ENCODE results near the gene MTCH1.
"Not testable (repeated sequence)": the region's sequence is repeated elsewhere in the genome, so short reads cannot be mapped to it uniquely, and the experiment has no call there.

MTCH1 gene

DNA sequence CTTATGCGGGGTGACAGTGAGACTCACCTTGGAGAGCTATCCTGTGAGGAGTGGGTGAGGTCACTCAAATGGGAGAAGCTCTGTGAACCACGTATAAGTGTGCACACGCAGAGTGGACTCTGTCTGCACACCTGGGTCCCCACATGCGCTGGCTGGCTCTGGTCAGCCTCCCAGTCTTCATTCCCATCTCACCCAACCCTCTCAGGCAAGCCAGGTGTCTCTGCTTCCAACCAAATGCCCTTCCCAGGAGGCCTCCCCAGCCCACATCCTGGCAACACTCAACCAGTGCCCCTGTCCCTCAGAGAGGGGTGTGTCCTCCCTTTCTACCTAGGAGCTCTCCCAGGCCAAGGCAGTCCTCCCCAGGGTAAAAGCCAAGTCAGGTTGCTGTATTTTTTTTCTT is 39.5 kb downstream of the MTCH1 start:
- Histone ChIP-seq H3K27ac (ENCODE audit: low read length) (no peak overlapping the region), H3K9me3 (ENCODE audit: control insufficient read depth in 2 of 2, low read length in 2 of 2) (no peaks in the 10 kb centered on the region), H3K36me3 (ENCODE audit: control insufficient read depth in 2 of 2, insufficient read depth in 2 of 2, low read length in 2 of 2) (no peaks in the 10 kb centered on the region), H3K9ac (ENCODE audit: low read length in 2 of 2) (no peak overlapping the region), H3K4me3 (ENCODE audit: low read length in 2 of 2) (no peak overlapping the region), H3K27me3 (ENCODE audit: control insufficient read depth in 1 of 2, insufficient read depth in 2 of 2, low read length in 2 of 2) (no peaks in the 10 kb centered on the region), H3K4me1 (ENCODE audit: control insufficient read depth, insufficient read depth, low read length) (no peaks in the 10 kb centered on the region)

DNA sequence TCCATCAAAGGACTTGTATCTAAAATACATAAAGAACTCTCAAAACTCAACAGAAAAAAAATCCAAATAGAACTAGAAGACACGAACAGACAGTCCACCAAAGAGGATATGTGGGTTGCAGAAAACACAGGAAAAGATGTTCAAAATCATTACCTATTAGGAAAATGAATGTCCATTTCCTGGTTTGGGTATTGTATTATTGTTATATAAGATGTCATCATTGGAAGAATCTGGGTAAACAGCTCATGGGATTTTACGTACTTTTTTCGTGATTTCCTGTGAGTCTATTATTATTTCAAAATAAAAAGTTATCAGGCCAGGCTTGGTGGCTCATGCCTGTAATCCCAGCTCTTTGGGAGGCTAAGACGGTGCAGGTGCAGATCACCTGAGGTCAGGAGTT is 40.7 kb downstream of the MTCH1 start:
- Histone ChIP-seq H3K27ac (ENCODE audit: low read length) (no peak overlapping the region), H3K4me3 (ENCODE audit: low read length in 2 of 2) (no peak overlapping the region), H3K9me3 (ENCODE audit: control insufficient read depth in 2 of 2, low read length in 2 of 2) (no peaks in the 10 kb centered on the region), H3K27me3 (ENCODE audit: control insufficient read depth in 1 of 2, insufficient read depth in 2 of 2, low read length in 2 of 2) (peaks cover 0 to 2% of the 10 kb centered on the region in 2 donors), H3K9ac (ENCODE audit: low read length in 2 of 2) (no peak overlapping the region), H3K4me1 (ENCODE audit: control insufficient read depth, insufficient read depth, low read length) (no peaks in the 10 kb centered on the region), H3K36me3 (ENCODE audit: control insufficient read depth in 2 of 2, insufficient read depth in 2 of 2, low read length in 2 of 2) (no peaks in the 10 kb centered on the region)

DNA sequence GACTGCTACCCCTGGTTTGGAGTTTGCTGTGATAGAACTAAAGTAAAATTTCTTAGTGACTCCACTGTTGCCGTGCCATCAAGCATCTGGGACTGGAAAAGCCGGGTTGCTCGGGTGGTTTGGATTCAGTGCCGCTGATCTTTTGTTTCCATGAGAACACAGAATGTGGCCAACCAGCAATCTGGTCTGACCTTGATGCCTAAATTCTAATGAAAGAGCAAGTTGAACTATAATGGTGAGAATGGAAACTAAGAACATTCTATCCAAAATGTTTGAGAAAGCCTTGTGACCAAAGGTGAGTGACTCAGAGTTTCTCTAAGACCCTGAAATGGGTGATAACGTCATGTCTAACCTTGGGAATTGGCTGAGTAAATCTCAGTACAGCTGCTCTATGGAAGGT is 41.3 kb downstream of the MTCH1 start:
- no peaks in the 10 kb centered on the region for H3K9me3 ChIP-seq (ENCODE audit: control insufficient read depth in 2 of 2, low read length in 2 of 2)
- H3K4me1 ChIP-seq (ENCODE audit: control insufficient read depth, insufficient read depth, low read length), result no peaks in the 10 kb centered on the region
- no peak overlapping the region for H3K4me3 ChIP-seq (ENCODE audit: low read length in 2 of 2)
- H3K27ac ChIP-seq (ENCODE audit: low read length), result no peak overlapping the region
- no peaks in the 10 kb centered on the region for H3K36me3 ChIP-seq (ENCODE audit: control insufficient read depth in 2 of 2, insufficient read depth in 2 of 2, low read length in 2 of 2)
- H3K27me3 ChIP-seq (ENCODE audit: control insufficient read depth in 1 of 2, insufficient read depth in 2 of 2, low read length in 2 of 2), result peaks cover 0 to 2% of the 10 kb centered on the region in 2 donors
- H3K9ac ChIP-seq (ENCODE audit: low read length in 2 of 2), result no peak overlapping the region

DNA sequence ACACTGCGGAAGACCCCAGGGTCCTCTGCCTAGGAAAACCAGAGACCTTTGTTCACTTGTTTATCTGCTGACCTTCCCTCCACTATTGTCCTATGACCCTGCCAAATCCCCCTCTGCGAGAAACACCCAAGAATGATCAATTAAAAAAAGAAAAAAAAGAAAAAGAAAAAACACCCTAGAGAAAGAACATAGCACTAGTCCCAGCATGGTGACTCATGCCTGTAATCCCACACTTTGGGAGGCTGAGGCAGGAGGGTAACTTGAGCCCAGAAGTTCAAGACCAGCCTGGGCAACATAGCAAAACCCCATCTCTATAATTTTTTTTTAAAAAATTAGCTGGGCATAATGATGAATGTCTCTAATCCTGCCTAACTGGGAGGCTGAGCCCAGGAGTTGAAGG is 43.7 kb downstream of the MTCH1 start:
- not testable (repeated sequence) for H3K36me3 ChIP-seq (ENCODE audit: control insufficient read depth in 2 of 2, insufficient read depth in 2 of 2, low read length in 2 of 2); H3K9me3 ChIP-seq (ENCODE audit: control insufficient read depth in 2 of 2, low read length in 2 of 2); H3K9ac ChIP-seq (ENCODE audit: low read length in 2 of 2); H3K4me3 ChIP-seq (ENCODE audit: low read length in 2 of 2); H3K4me1 ChIP-seq (ENCODE audit: control insufficient read depth, insufficient read depth, low read length); H3K27me3 ChIP-seq (ENCODE audit: control insufficient read depth in 1 of 2, insufficient read depth in 2 of 2, low read length in 2 of 2); H3K27ac ChIP-seq (ENCODE audit: low read length)

DNA sequence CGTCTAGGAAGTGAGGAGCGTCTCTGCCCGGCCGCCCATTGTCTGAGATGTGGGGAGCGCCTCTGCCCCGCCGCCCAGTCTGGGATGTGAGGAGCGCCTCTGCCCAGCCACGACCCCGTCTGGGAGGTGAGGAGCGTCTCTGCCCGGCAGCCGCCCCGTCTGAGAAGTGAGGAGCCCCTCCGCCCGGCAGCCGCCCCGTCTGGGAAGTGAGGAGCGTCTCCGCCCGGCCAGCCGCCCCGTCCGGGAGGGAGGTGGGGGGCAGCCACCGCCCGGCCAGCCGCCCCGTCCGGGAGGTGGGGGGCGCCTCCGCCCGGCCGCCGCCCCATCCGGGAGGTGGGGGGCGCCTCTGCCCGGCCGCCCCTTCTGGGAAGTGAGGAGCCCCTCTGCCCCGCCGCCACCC is 44.4 kb downstream of the MTCH1 start:
- not testable (repeated sequence) for H3K4me3 ChIP-seq (ENCODE audit: low read length in 2 of 2); H3K9me3 ChIP-seq (ENCODE audit: control insufficient read depth in 2 of 2, low read length in 2 of 2); H3K27ac ChIP-seq (ENCODE audit: low read length); H3K36me3 ChIP-seq (ENCODE audit: control insufficient read depth in 2 of 2, insufficient read depth in 2 of 2, low read length in 2 of 2); H3K9ac ChIP-seq (ENCODE audit: low read length in 2 of 2); H3K4me1 ChIP-seq (ENCODE audit: control insufficient read depth, insufficient read depth, low read length); H3K27me3 ChIP-seq (ENCODE audit: control insufficient read depth in 1 of 2, insufficient read depth in 2 of 2, low read length in 2 of 2)

DNA sequence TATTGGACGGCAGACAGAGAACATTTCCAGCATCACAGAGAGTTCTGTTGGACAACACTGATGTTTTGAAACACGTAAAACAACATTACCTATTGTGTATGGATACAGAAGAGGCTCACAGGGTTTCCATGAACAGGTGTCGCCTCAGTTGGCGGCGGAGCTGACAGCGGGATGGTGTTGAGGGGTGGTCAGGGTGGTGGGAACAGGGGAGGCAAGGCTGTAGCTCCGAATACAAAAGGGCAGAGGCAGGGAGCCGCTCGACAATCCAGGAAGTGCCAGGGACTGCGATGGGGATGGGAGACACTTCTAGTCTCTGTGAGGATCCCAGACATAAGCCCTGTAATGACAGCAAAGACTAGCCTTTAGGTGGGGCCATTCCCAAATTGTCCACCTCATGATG is 46.0 kb downstream of the MTCH1 start:
- H3K27ac ChIP-seq (ENCODE audit: low read length), result no peak overlapping the region

DNA sequence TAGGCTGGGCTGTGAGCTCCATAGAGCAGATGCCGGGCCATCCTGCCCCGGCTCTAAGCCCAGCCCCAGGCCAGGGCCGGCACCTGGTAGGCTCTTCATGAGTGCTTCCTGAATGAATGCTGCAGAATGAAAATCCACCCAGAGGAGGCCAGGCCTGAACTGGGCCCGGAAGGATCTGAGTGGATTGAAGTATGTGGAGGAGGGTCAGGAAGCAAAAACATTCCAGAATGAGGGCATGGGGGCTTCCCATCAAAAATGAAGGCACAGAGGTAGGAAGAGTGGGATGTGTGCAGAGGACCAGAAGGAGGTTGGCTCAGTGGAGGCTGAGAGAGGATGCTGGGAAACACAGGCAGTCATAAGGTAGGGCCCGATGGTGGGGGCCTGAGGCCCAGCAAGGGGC is 47.0 kb downstream of the MTCH1 start:
- H3K27me3 ChIP-seq (ENCODE audit: control insufficient read depth in 1 of 2, insufficient read depth in 2 of 2, low read length in 2 of 2); H3K9me3 ChIP-seq (ENCODE audit: control insufficient read depth in 2 of 2, low read length in 2 of 2); H3K9ac ChIP-seq (ENCODE audit: low read length in 2 of 2); H3K4me3 ChIP-seq (ENCODE audit: low read length in 2 of 2); H3K36me3 ChIP-seq (ENCODE audit: control insufficient read depth in 2 of 2, insufficient read depth in 2 of 2, low read length in 2 of 2); H3K4me1 ChIP-seq (ENCODE audit: control insufficient read depth, insufficient read depth, low read length); H3K27ac ChIP-seq (ENCODE audit: low read length): not testable (repeated sequence)

More for the DNA sequence above, 46.0 kb downstream of the MTCH1 start:
- Histone ChIP-seq H3K9me3 (ENCODE audit: control insufficient read depth in 2 of 2, low read length in 2 of 2) (no peaks in the 10 kb centered on the region), H3K9ac (ENCODE audit: low read length in 2 of 2) (no peak overlapping the region), H3K4me3 (ENCODE audit: low read length in 2 of 2) (no peak overlapping the region), H3K4me1 (ENCODE audit: control insufficient read depth, insufficient read depth, low read length) (no peaks in the 10 kb centered on the region), H3K36me3 (ENCODE audit: control insufficient read depth in 2 of 2, insufficient read depth in 2 of 2, low read length in 2 of 2) (no peaks in the 10 kb centered on the region), H3K27me3 (ENCODE audit: control insufficient read depth in 1 of 2, insufficient read depth in 2 of 2, low read length in 2 of 2) (peaks cover 2 to 3% of the 10 kb centered on the region in 2 donors)

DNA sequence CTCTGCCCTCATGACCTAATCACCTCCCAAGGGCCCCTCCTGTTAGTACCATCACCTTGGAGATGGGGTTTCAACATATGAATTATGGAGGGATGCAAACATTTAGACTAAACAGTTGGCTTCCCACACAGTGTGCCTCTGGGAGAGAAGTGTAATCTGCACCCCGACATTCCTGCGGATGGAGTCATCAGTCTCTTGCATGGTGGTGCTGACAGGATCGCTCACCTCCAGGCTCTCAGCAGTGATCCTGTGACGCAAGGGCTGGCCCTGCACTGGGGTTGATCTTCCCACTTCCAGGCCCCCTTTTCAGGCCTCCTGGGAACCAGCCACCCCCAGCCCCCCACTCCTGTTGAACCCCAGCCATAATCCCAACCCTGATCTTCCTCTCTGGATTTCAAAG is 47.5 kb downstream of the MTCH1 start:
- Histone ChIP-seq H3K27me3 (ENCODE audit: control insufficient read depth in 1 of 2, insufficient read depth in 2 of 2, low read length in 2 of 2) (peaks cover 2 to 3% of the 10 kb centered on the region in 2 donors), H3K4me1 (ENCODE audit: control insufficient read depth, insufficient read depth, low read length) (no peaks in the 10 kb centered on the region), H3K9ac (ENCODE audit: low read length in 2 of 2) (no peak overlapping the region), H3K9me3 (ENCODE audit: control insufficient read depth in 2 of 2, low read length in 2 of 2) (no peaks in the 10 kb centered on the region), H3K4me3 (ENCODE audit: low read length in 2 of 2) (no peak overlapping the region), H3K36me3 (ENCODE audit: control insufficient read depth in 2 of 2, insufficient read depth in 2 of 2, low read length in 2 of 2) (no peaks in the 10 kb centered on the region), H3K27ac (ENCODE audit: low read length) (no peak overlapping the region)

DNA sequence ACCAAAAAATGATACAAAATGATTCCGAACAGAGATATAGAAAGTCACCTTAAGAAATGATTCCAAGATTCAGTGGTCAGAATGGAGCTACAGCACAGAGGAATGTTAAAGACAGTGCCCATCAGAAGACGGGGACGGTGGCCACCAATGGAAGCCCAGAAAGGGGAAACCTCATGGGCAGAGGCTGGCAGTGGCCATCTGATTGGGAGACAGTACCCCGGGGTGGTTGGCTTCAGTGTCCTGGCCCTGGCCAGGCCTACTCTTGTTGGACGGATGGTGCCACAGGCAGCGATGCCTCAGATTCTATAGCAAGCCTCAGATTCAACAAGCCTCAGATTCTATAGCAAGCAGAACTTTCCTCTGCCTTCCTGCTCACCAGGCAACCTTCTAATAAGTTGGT is 48.1 kb downstream of the MTCH1 start:
- no peaks in the 10 kb centered on the region for H3K36me3 ChIP-seq (ENCODE audit: control insufficient read depth in 2 of 2, insufficient read depth in 2 of 2, low read length in 2 of 2)
- no peak overlapping the region for H3K4me3 ChIP-seq (ENCODE audit: low read length in 2 of 2)
- H3K27me3 ChIP-seq (ENCODE audit: control insufficient read depth in 1 of 2, insufficient read depth in 2 of 2, low read length in 2 of 2), result peaks cover 2 to 3% of the 10 kb centered on the region in 2 donors
- H3K9me3 ChIP-seq (ENCODE audit: control insufficient read depth in 2 of 2, low read length in 2 of 2), result no peaks in the 10 kb centered on the region
- no peak overlapping the region for H3K27ac ChIP-seq (ENCODE audit: low read length)
- no peak overlapping the region for H3K9ac ChIP-seq (ENCODE audit: low read length in 2 of 2)
- no peaks in the 10 kb centered on the region for H3K4me1 ChIP-seq (ENCODE audit: control insufficient read depth, insufficient read depth, low read length)

DNA sequence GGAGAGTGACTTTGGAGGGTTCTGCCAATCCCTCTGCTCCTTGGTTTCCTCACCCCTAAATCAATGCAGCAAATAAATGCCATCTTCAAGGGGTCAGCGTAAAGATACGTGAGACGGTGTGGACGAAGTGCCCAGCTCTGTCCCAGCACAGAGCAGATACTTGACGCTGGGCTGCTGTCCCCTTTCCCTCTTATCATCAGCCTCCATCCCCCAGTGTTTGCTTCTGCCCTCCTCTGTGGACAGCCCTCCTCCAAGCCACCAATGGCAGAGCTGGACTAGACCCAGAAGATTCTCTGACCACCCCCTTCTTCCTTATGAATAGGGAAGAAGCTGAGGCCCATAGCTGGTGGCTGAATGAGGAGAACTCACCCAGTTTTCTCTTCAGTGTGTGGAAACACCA is 49.2 kb downstream of the MTCH1 start:
- H3K9ac ChIP-seq (ENCODE audit: low read length in 2 of 2), result no peak overlapping the region
- H3K4me3 ChIP-seq (ENCODE audit: low read length in 2 of 2), result no peak overlapping the region
- H3K36me3 ChIP-seq (ENCODE audit: control insufficient read depth in 2 of 2, insufficient read depth in 2 of 2, low read length in 2 of 2), result no peaks in the 10 kb centered on the region
- no peaks in the 10 kb centered on the region for H3K4me1 ChIP-seq (ENCODE audit: control insufficient read depth, insufficient read depth, low read length)
- peaks cover 2 to 3% of the 10 kb centered on the region in 2 donors for H3K27me3 ChIP-seq (ENCODE audit: control insufficient read depth in 1 of 2, insufficient read depth in 2 of 2, low read length in 2 of 2)
- no peaks in the 10 kb centered on the region for H3K9me3 ChIP-seq (ENCODE audit: control insufficient read depth in 2 of 2, low read length in 2 of 2)
- no peak overlapping the region for H3K27ac ChIP-seq (ENCODE audit: low read length)

DNA sequence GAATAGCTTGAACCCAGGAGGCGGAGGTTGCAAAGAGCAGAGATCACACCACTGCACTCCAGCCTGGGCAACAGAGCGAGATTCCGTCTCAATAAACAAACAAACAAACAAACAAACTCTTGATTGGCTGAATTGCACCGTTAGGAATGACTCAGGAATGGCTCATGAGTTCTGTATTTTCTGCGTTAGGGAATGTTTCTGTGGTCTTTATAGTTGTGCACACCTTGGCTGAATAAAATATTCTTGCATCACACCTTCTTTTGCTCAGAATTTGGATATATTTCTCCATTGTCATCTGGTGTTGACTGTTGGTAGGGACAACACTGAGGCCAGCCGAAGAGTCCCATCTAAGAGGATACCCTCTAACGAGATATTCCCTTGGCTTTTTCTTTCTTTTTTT is 51.1 kb downstream of the MTCH1 start:
- Histone ChIP-seq H3K4me3 (ENCODE audit: low read length in 2 of 2) (no peak overlapping the region), H3K36me3 (ENCODE audit: control insufficient read depth in 2 of 2, insufficient read depth in 2 of 2, low read length in 2 of 2) (no peaks in the 10 kb centered on the region), H3K9ac (ENCODE audit: low read length in 2 of 2) (no peak overlapping the region), H3K4me1 (ENCODE audit: control insufficient read depth, insufficient read depth, low read length) (no peaks in the 10 kb centered on the region), H3K27me3 (ENCODE audit: control insufficient read depth in 1 of 2, insufficient read depth in 2 of 2, low read length in 2 of 2) (peaks cover 0 to 3% of the 10 kb centered on the region in 2 donors), H3K27ac (ENCODE audit: low read length) (no peak overlapping the region), H3K9me3 (ENCODE audit: control insufficient read depth in 2 of 2, low read length in 2 of 2) (no peaks in the 10 kb centered on the region)

DNA sequence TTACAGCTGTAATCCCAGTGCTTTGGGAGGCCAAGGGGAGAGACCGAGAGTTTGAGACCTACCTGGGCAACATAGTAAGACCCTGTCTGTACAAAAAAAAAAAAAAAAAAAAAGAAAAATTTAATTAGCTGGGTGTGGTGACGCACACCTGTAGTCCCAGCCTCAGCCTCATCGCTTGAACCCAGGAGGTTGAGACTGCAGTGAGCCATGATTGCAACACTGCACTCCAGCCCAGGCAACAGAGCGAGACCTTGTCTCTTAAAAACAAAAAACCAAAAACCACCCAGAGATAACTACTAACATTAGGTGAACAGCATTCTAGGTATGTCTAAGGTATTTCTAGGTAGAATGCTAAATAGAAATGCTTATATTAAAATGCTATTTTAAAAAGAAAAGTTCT is 52.5 kb downstream of the MTCH1 start:
- Histone ChIP-seq H3K9me3 (ENCODE audit: control insufficient read depth in 2 of 2, low read length in 2 of 2) (no peaks in the 10 kb centered on the region), H3K27ac (ENCODE audit: low read length) (no peak overlapping the region), H3K36me3 (ENCODE audit: control insufficient read depth in 2 of 2, insufficient read depth in 2 of 2, low read length in 2 of 2) (no peaks in the 10 kb centered on the region), H3K9ac (ENCODE audit: low read length in 2 of 2) (no peak overlapping the region), H3K4me3 (ENCODE audit: low read length in 2 of 2) (no peak overlapping the region), H3K27me3 (ENCODE audit: control insufficient read depth in 1 of 2, insufficient read depth in 2 of 2, low read length in 2 of 2) (peaks cover 0 to 3% of the 10 kb centered on the region in 2 donors), H3K4me1 (ENCODE audit: control insufficient read depth, insufficient read depth, low read length) (peaks cover 2% of the 10 kb centered on the region)
